GM12872 (cell line): ENCODE results near the gene VTI1A.

Source experiments
- CTCF ChIP-seq: IDR thresholded peaks from 3 replicates; pipeline ENCODE4 v1.5.1; 2011; ENCODE audit warnings: low read depth, mild to moderate bottlenecking, low read length, moderate library complexity; ENCODE audit not compliant: insufficient read depth

Gene VTI1A

GRCh38 chr10:112783351-112784021 is 336.5 kb downstream of the VTI1A start:
- no peak for TF ChIP-seq CTCF

DNA sequence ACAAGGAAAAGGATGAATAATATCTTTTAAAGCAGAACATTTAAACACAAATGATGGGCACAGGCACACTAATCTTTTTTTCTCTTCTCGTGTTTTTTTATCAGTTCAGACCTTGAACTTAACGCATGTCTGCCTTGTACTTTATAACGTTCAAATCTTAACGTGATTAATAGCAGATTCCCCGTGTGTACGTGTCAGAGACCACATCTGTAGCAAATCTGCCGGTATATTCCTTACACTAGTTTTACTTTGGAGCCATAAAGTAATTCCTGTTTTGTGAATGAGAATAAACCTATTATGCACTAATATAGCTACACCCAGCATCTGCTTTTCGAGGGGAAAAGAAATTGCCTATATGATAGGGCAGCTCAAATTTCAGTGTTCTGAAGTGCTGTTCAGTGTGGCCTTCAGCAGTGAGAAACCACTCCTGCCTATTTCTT is 337.0 kb downstream of the VTI1A start:
- TF ChIP-seq CTCF: no peak

GRCh38 chr10:112785089-112785488 is 338.1 kb downstream of the VTI1A start:
- TF ChIP-seq CTCF: no peak

GRCh38 chr10:112789248-112789647 is 342.2 kb downstream of the VTI1A start:
- no peak for TF ChIP-seq CTCF

- no peak for TF ChIP-seq CTCF
These were observed 343.0 kb downstream of the VTI1A start for GRCh38 chr10:112790030-112790429.

DNA sequence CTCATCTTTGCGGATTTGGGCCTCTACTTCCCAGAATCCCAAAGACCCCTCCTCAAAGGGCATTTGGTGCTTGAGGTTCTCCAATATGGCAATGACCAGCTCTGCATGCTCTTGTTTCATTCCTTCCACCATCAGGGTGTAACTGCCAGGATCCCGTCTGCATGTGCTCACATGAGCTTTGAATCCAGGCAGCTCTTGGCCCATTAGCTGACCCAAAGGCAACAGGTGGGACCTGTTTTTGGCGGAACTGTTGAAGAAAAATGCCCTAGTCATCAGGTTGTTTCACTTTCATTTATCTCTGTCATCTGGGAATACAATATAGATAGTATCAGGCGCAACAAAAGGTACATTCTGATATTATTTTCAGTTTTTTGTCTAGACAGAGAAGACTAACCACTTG is 343.9 kb downstream of the VTI1A start:
- no peak for TF ChIP-seq CTCF

GRCh38 chr10:112791447-112791846 is 344.4 kb downstream of the VTI1A start:
- TF ChIP-seq CTCF: no peak
